ENCODE data around the gene BCAS3. TPM values are rescaled to one million over a fixed set of nuclear protein-coding genes. Genes with fewer than 3 reads are reported as not detected.

Gene BCAS3
- total RNA-seq, 1 donor from 2014 or later, result 64.9 TPM

- Mint-ChIP-seq H3K36me3 (no peaks in the 10 kb centered on the region), H3K27me3 (ENCODE audit: low read depth) (no peaks in the 10 kb centered on the region), H3K4me3 (no peak overlapping the region), H3K9me3 (no peaks in the 10 kb centered on the region), H3K27ac (peak overlapping the region; percentile 1), H3K4me1 (peaks cover 42% of the 10 kb centered on the region)
- TF ChIP-seq, protein P1, sequence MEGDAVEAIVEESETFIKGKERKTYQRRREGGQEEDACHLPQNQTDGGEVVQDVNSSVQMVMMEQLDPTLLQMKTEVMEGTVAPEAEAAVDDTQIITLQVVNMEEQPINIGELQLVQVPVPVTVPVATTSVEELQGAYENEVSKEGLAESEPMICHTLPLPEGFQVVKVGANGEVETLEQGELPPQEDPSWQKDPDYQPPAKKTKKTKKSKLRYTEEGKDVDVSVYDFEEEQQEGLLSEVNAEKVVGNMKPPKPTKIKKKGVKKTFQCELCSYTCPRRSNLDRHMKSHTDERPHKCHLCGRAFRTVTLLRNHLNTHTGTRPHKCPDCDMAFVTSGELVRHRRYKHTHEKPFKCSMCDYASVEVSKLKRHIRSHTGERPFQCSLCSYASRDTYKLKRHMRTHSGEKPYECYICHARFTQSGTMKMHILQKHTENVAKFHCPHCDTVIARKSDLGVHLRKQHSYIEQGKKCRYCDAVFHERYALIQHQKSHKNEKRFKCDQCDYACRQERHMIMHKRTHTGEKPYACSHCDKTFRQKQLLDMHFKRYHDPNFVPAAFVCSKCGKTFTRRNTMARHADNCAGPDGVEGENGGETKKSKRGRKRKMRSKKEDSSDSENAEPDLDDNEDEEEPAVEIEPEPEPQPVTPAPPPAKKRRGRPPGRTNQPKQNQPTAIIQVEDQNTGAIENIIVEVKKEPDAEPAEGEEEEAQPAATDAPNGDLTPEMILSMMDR (IDR thresholded peaks at IDR 0.05; ENCODE audit: unreplicated experiment), result no peak
- DNase-seq (ENCODE audit: low spot score in 2 of 2, unreplicated experiment in 2 of 2), result no peak
Observed at GRCh38 chr17:61325382-61326073, 647.9 kb downstream of the BCAS3 start.

DNA sequence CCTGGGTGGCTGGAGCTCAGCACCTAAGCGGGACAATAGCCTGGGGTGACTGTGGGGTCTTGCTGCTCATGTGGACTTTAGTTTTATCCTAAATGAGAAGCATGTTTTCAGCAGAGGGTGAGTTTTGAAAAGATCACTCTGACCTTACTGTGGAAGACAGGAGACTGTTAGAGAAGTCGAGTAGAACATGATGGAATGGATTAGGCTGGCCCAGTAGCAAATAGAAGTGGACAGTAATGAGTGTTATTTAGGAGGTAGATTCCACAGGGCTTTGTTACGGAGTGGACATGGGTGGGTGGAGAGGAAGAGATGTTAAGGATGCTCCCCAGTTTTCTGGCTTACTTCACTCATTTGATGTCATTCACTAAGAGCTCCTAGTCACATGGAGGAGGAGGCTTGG is 648.7 kb downstream of the BCAS3 start:
- H3K36me3 Mint-ChIP-seq, result no peaks in the 10 kb centered on the region
- no peaks in the 10 kb centered on the region for H3K27me3 Mint-ChIP-seq (ENCODE audit: low read depth)
- TF ChIP-seq, protein P1 (IDR thresholded peaks at IDR 0.05; ENCODE audit: unreplicated experiment), result no peak
- H3K4me3 Mint-ChIP-seq, result no peak overlapping the region
- no peak for DNase-seq (ENCODE audit: low spot score in 2 of 2, unreplicated experiment in 2 of 2)
- peaks cover 47% of the 10 kb centered on the region for H3K4me1 Mint-ChIP-seq
- no peaks in the 10 kb centered on the region for H3K9me3 Mint-ChIP-seq
- H3K27ac Mint-ChIP-seq, result peak overlapping the region; percentile 1

GRCh38 chr17:61328351-61328750 is 650.7 kb downstream of the BCAS3 start:
- Mint-ChIP-seq H3K4me1 (peaks cover 37% of the 10 kb centered on the region), H3K9me3 (no peaks in the 10 kb centered on the region), H3K27ac (no peak overlapping the region), H3K4me3 (no peak overlapping the region), H3K27me3 (ENCODE audit: low read depth) (no peaks in the 10 kb centered on the region), H3K36me3 (no peaks in the 10 kb centered on the region)
- TF ChIP-seq, protein P1 (IDR thresholded peaks at IDR 0.05; ENCODE audit: unreplicated experiment), result no peak
- no peak for DNase-seq (ENCODE audit: low spot score in 2 of 2, unreplicated experiment in 2 of 2)

- Mint-ChIP-seq H3K4me1 (peaks cover 24% of the 10 kb centered on the region), H3K36me3 (no peaks in the 10 kb centered on the region), H3K9me3 (no peaks in the 10 kb centered on the region), H3K27ac (no peak overlapping the region), H3K27me3 (ENCODE audit: low read depth) (no peaks in the 10 kb centered on the region), H3K4me3 (no peak overlapping the region)
- DNase-seq (ENCODE audit: low spot score in 2 of 2, unreplicated experiment in 2 of 2), result no peak
- TF ChIP-seq, protein P1 (IDR thresholded peaks at IDR 0.05; ENCODE audit: unreplicated experiment), result no peak
Observed at GRCh38 chr17:61330174-61331150, 652.8 kb downstream of the BCAS3 start.

DNA sequence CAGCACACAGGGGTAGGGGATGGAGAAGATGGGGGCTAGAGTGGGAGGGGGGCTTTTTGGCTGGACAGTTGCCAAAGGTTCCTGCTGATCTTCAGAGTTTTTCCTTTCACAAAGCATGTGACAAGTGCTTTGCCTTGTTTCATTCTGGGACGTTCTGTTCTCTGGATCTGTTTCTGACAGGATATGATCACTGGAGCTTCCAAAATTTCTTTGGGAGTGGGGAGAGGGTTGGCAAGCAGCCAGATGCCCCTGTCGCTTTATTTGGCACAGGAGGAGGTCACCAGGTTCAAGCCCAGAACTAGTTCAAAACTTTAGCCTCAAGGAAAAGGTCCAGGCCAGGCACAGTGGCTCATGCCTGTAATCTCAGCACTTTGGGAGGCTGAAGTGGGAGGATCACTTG is 653.5 kb downstream of the BCAS3 start:
- H3K4me1 Mint-ChIP-seq, result peaks cover 23% of the 10 kb centered on the region
- H3K4me3 Mint-ChIP-seq, result no peak overlapping the region
- TF ChIP-seq, protein P1 (IDR thresholded peaks at IDR 0.05; ENCODE audit: unreplicated experiment), result no peak
- no peaks in the 10 kb centered on the region for H3K27me3 Mint-ChIP-seq (ENCODE audit: low read depth)
- no peaks in the 10 kb centered on the region for H3K9me3 Mint-ChIP-seq
- H3K27ac Mint-ChIP-seq, result no peak overlapping the region
- DNase-seq (ENCODE audit: low spot score in 2 of 2, unreplicated experiment in 2 of 2), result no peak
- no peaks in the 10 kb centered on the region for H3K36me3 Mint-ChIP-seq
